ENCODE measurements around the gene SOWAHC.

SOWAHC gene

GRCh38 chr2:109604597-109604996 lies 9.6 kb upstream of the SOWAHC start:
- DNase-seq (ENCODE audit: low spot score): no peak
- no peak for TF ChIP-seq CTCF (IDR thresholded peaks at IDR 0.05; ENCODE audit: extremely low read depth, insufficient read depth, missing control alignments)
- in situ Hi-C loops (cut with MboI; ENCODE audit: low pct_unique_long_range_greater_than_20kb, low sequenced_read_pairs, unreplicated experiment): no loop called here

- DNase-seq (ENCODE audit: low spot score): no peak
- TF ChIP-seq CTCF (IDR thresholded peaks at IDR 0.05; ENCODE audit: extremely low read depth, insufficient read depth, missing control alignments): no peak
- in situ Hi-C loops (cut with MboI; ENCODE audit: low pct_unique_long_range_greater_than_20kb, low sequenced_read_pairs, unreplicated experiment): no loop called here
These were observed 6.4 kb upstream of the SOWAHC start for GRCh38 chr2:109607766-109608165.

GRCh38 chr2:109609352-109610024 lies 4.7 kb upstream of the SOWAHC start:
- in situ Hi-C loops (cut with MboI; ENCODE audit: low pct_unique_long_range_greater_than_20kb, low sequenced_read_pairs, unreplicated experiment): no loop called here
- no peak for TF ChIP-seq CTCF (IDR thresholded peaks at IDR 0.05; ENCODE audit: extremely low read depth, insufficient read depth, missing control alignments)
- DNase-seq (ENCODE audit: low spot score): no peak

GRCh38 chr2:109611467-109612095 lies 2.6 kb upstream of the SOWAHC start:
- no peak for DNase-seq (ENCODE audit: low spot score)
- in situ Hi-C loops (cut with MboI; ENCODE audit: low pct_unique_long_range_greater_than_20kb, low sequenced_read_pairs, unreplicated experiment): no loop called here
- TF ChIP-seq CTCF (IDR thresholded peaks at IDR 0.05; ENCODE audit: extremely low read depth, insufficient read depth, missing control alignments): no peak

GRCh38 chr2:109613081-109613921 lies 863 bp upstream of the SOWAHC start:
- peak; percentile 40 for DNase-seq (ENCODE audit: low spot score)
- TF ChIP-seq CTCF (IDR thresholded peaks at IDR 0.05; ENCODE audit: extremely low read depth, insufficient read depth, missing control alignments): no peak
- in situ Hi-C loops (cut with MboI; ENCODE audit: low pct_unique_long_range_greater_than_20kb, low sequenced_read_pairs, unreplicated experiment): no loop called here

- DNase-seq (ENCODE audit: low spot score): no peak
These were observed 812 bp downstream of the SOWAHC start for GRCh38 chr2:109614715-109615636.

More at GRCh38 chr2:109614715-109615636, 812 bp downstream of the SOWAHC start:
- no peak for TF ChIP-seq CTCF (IDR thresholded peaks at IDR 0.05; ENCODE audit: extremely low read depth, insufficient read depth, missing control alignments)
- in situ Hi-C loops (cut with MboI; ENCODE audit: low pct_unique_long_range_greater_than_20kb, low sequenced_read_pairs, unreplicated experiment): no loop called here

Measured in GM13977 (cell line).